ENCODE measurements around the gene TDRD7.

DNA sequence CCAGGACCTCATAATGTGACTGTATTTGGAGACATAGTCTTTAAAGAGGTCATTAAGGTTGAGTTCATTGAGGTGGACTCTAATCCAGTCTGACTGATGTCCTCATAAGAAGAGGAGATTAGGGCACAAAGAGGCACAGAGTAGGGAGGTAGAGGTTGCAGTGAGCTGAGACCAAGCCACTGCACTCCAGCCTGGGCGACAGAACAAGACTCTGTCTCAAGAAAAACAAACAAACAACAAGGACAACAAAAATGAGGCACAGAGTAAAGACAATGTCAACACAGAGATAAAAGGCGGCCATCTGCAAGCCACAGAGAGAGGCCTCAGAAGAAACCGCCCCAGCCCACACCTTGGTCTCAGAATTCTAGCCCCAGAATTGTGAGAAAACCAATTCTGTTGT is 17.0 kb upstream of the TDRD7 start:
- TF ChIP-seq CTCF (IDR thresholded peaks at IDR 0.05; ENCODE audit: low read depth, low read length): no peak
- TF ChIP-seq POLR2A (IDR thresholded peaks at IDR 0.05; ENCODE audit: extremely low read depth, insufficient read length): no peak
- TF ChIP-seq MYC (IDR thresholded peaks at IDR 0.05; ENCODE audit: low read depth, low read length): no peak

All from NB4 (cell line).